Right renal cortex interstitium (tissue), 3 donors: ENCODE data around the gene PRDM8. TPM values are rescaled to one million over a fixed set of nuclear protein-coding genes. Genes with fewer than 3 reads are reported as not detected.

Experiments
- DNase-seq, 3 donors: peaks; one replicate each; pipeline ENCODE4 v3.0.0-alpha.2; 2013; ENCODE audit warnings: low read depth in 3 of 3, low spot score in 2 of 3
- polyA plus RNA-seq, 3 donors: library from polyadenylated mRNA; unstranded; fragments of 120-200 nt; gene quantifications; one replicate each; pipeline ENCODE4 v1.2.1, GENCODE V29; 2013; ENCODE audit not compliant: insufficient read length in 3 of 3

Gene PRDM8
- polyA plus RNA-seq, 3 donors: 1.3 to 1.8 (median 1.3) TPM

DNA sequence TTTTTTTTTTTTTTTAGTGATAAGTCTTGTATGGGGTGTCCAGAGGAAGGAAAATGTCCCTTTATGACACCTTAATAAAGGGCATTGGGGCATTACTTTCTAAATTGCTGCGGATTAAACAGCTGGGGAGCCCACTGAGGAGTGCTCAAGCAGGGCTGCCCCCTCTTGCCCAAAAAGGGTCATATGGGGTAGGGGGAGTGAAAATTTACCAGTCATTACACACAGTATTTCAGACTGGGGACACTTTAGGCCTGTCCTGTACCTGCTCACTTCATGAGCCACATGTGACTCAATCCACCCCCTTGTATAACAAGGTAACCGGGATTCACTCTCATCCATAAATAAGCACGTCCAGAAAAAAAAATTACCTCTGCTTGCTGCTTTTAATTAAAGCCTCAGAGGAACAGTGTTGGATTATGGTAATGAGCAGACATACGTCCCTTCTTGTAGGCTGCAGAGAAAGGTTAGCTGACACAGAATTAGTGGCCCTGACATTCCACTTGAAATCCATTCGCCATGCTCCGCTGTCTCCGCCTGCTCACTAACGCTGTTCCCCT, 1.8 kb downstream of the PRDM8 start:
- no peak for DNase-seq

DNA sequence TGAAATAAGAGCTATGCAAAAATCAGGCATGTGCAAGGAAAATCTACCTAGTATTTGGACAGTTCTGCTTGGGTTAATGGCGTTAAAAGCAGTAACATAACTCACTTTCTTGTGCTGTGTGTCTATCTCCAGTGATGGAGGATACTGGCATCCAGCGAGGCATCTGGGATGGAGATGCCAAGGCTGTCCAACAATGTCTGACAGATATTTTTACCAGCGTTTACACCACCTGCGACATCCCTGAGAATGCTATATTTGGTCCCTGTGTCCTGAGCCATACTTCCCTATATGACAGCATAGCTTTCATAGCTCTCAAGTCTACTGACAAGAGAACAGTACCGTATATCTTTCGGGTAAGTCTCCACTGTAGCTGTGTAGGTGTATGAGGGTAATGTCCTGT, 2.6 kb downstream of the PRDM8 start:
- no peak for DNase-seq

GRCh38 chr4:80201252-80202151, 4.2 kb downstream of the PRDM8 start:
- no peak for DNase-seq

DNA sequence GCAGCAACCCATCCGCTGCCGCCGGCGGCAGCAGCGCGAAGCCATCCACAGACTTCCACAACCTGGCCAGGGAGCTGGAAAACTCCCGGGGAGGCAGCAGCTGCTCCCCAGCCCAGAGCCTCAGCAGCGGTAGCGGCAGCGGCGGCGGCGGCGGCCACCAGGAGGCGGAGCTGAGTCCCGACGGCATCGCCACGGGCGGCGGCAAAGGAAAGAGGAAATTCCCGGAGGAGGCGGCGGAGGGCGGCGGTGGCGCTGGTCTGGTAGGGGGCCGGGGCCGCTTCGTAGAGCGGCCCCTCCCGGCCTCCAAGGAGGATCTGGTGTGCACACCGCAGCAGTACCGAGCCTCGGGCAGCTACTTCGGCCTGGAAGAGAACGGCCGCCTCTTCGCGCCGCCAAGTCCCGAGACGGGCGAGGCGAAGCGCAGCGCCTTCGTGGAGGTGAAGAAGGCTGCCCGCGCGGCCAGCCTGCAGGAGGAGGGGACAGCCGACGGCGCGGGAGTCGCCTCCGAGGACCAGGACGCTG, 4.9 kb downstream of the PRDM8 start:
- no peak for DNase-seq

DNA sequence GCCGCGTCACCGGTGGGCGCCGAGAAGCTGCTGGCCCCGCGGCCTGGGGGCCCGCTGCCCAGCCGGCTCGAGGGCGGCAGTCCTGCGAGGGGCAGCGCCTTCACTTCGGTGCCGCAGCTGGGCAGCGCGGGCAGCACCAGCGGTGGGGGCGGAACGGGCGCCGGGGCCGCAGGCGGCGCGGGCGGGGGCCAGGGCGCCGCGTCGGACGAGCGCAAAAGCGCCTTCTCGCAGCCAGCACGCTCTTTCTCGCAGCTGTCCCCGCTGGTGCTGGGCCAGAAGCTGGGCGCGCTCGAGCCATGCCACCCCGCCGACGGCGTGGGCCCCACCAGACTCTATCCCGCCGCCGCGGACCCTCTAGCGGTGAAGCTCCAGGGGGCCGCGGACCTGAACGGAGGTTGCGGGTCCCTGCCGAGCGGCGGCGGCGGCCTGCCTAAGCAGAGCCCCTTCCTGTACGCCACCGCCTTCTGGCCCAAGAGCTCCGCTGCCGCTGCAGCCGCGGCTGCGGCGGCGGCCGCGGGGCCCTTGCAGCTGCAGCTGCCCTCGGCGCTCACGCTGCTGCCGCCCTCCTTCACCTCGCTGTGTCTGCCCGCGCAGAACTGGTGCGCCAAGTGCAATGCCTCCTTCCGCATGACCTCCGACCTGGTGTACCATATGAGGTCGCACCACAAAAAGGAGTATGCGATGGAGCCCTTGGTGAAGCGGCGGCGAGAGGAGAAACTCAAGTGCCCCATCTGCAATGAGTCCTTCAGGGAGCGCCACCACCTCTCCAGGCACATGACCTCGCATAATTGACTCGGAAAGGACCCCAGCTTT, 5.6 kb downstream of the PRDM8 start:
- DNase-seq: no peak

DNA sequence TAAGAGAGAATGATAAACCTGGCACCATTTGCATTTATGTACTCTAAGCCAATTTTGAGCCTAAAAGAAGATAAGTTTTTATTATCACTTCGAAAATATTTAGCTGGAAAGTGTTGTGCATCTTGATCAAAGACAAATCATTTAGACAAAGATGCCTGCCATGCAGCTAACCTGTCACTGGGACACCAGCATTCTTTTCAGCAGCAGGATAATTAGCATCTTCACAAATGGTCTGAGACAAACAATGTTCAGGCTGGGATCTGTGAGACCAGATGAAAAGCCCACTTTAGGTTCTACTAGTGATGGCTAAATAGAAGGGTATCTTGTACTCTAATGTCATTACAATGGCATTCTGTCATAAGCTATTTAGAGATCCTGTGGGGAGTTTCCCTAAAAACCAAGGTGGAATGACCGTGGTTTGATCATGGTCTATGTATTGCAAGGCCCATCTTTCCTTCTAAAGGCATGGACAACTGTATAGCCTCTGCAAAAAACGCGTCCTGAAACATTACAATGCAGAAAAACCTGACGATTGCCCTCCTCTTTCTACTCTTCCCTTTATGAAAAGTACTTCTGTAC, 7.2 kb downstream of the PRDM8 start:
- DNase-seq: no peak

- no peak for DNase-seq
Measured at GRCh38 chr4:80206111-80206510, 8.8 kb downstream of the PRDM8 start.

DNA sequence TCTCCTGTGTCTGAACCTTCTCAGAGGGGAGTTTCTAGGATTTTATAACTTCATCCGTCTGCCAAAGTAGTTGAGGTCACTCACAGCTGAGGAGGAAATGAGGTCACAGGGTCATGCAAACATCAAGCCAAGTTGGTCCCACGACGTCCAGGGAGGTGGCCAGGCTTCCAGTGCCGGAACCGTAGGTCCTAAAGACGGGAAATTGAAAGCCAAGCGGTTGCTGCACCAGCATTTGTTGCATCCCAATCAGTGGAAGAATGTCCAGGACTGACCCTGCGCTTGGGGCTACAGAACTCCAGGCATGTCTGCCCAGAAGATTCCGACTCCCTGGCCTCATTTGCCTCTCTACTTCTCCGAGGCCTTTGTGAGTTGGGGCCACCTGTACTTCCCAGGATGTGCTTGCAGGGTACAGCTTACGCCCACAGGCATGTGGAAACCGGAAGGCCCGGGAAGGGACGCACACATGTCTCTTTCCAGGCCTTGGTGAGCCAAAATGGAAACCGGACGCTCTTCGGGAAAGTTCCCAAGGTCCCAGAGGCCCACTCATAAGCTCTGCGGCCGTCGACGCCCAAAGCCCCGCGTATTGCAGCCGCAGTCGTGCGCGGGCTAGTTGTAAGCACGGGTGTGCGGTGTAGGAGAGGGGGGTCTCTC, 9.3 kb downstream of the PRDM8 start:
- DNase-seq: no peak

DNA sequence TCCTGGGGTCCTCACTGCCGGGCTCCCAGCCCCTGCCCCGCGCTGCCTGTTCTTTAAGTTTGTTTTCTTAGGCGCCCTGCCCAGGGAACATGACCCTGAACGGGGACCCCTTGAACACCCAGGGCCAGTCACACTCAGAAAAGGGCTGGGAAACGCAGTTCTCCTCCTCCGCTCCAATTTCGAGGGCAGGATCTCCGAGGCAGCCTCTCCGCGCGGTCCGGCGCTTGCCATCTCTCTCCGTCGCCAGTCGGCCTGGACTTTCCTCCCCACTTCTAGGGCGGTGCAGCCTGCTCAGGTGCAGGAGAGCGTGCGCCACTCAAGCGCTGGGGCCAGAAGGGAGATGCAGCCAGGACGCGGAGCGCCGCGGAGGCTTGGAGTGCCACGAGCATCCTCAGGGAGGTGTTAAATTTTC, 9.9 kb downstream of the PRDM8 start:
- no peak for DNase-seq

- no peak for DNase-seq
Measured at GRCh38 chr4:80207664-80208063, 10.4 kb downstream of the PRDM8 start.

- DNase-seq: no peak
Measured at GRCh38 chr4:80208610-80209339, 11.5 kb downstream of the PRDM8 start.

DNA sequence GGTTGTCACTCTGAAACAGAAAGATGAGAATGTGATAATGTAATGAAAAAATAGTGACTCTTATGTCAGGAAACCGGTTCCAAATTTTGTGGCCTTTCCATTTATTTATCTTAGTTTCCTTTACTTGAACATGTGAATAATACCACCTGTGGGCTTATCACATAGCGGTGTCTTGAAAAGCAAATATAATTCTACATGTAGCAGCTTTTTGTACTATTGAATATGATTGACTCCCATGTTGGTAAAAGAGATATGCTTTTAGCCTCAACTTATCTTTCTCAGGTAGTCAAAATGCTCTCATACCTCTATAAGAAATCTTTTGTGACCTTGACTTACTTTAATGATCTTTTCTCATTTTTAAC, 12.0 kb downstream of the PRDM8 start:
- DNase-seq: no peak

GRCh38 chr4:80210549-80210948, 13.2 kb downstream of the PRDM8 start:
- DNase-seq: no peak

DNA sequence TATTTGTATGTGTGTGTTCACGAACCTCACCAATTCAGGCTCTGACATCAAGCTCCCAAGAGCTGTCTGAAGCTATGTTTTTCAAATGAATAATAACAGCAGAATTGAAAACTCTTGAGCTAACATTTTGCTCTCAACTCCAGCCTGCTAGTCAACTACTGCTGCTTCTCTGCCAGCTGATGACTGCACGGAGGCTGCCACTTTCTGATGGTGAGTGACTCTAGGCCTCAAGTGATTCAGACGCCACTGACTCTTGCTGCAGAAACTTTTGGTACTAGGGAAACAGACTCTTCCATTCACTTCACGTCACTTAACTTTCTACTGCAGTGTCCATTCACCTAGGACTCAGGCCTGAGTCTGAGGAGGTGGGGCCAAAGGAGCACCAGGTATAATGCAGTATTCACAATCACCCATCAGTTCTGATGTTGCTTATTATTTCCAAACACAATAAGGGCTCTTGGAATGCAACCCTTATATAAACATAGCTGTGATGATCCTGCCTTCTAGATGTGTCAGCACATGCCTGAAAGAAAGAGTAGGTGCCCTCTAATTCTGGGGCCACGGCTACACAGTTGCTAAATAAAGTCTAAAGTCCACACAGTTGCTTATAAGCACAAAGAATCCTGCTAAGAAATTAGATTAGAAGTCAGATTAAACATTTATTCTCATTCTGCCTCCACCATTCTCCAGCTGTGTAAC, 16.0 kb downstream of the PRDM8 start:
- DNase-seq: no peak

- DNase-seq: no peak
Measured at GRCh38 chr4:80215449-80216052, 18.2 kb downstream of the PRDM8 start.

DNA sequence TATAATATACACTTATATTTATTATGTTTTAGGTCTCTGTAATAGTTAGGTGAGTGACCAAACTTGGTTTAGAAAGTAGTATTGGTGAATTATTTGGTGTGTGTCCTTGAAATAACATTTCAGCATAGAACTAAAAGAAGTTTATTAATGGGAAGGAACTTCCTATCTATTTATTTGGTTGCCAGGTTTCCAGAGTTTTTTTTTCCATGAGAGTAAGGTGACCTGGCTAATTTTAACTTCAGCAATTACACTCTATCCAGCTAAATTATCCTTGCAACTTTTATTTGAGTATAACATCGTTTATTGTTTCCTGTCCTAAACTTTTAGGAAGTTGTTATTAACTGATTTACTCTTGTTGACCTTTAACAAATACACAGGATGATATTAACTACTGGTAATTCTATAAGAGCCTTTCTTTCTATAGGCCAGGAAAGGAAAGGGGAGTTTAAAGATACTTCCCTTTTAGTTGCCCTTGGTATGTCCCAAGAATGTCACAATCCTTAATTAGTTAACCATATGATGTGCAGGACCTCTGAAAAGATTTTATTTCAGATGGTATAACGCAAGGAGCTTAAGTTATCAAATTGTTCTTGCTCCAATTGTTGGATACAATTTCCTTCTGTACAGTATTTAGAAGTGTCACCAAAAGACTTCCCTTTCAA, 18.9 kb downstream of the PRDM8 start:
- no peak for DNase-seq

DNA sequence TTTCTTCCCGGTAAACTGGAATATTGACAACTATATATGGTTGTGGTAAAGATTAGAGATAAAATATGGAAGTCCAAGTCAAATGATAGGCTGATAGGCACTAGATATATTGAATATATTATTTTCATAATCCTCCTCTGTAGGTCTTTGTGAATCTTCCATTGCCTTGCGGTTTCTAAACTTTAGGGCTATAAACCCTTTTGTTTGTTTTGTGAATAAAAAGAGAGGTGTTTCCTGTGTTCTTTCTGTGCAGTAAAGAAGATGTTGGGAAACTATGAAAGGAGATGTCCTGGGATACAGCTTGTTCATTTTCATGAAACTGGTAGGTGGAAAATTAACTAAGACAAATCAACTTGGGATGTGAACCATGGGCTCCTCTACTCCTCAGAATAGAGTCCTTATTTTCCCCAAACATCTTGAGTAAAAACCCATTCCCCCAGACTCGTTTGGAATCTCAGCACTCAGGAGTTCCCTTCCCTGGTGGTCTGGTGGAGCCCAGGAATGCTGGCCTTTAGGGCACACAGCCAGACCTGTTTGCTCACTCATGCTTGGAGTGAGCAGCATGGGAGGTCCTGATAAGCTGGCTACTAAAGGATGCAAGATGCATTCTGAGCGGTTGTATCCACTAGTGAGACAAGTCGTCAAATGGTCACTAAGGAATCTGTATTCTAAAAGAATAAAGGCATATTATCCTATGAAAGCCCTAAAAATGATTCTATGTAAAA, 22.2 kb downstream of the PRDM8 start:
- DNase-seq: no peak

DNA sequence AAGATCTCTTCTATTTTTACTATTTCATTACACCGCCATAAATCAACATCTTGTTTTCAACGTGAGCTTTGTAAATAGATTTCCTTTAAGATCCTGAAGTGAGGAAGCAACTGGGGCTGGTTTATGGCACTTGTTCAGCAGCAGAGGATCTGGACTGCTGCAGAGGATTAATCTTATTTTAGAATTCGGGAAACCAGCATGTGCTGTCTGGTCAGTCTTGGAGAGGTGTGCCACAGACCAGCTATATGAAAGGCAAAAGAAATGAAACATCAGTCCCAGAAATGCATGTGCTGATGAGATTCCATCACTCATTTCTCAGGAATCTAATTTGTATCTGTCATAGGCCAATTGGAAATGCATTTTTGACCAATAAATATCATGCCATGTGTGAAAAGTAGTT, 23.4 kb downstream of the PRDM8 start:
- DNase-seq: no peak
